ENCODE measurements around the gene MSX2.

DNA sequence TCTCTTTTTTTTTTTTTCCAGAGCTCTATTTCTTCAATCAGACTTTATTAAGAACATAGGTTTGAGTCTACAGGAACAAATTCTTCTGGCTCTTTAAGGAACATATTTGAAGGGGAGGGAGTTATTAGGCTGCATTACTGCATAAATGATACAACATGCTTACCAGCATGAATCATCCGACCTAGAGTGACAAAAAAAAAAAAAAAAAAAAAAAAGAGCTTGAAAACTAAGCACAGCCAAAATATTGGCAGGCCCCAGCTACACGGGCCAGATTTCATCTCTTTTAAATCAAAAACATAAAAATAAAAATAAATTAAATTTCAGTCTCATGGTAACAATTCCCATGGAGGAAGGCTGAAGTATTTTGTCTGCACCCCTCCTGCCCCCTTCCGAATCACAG, 26.3 kb downstream of the MSX2 start:
- TF ChIP-seq, protein P1, sequence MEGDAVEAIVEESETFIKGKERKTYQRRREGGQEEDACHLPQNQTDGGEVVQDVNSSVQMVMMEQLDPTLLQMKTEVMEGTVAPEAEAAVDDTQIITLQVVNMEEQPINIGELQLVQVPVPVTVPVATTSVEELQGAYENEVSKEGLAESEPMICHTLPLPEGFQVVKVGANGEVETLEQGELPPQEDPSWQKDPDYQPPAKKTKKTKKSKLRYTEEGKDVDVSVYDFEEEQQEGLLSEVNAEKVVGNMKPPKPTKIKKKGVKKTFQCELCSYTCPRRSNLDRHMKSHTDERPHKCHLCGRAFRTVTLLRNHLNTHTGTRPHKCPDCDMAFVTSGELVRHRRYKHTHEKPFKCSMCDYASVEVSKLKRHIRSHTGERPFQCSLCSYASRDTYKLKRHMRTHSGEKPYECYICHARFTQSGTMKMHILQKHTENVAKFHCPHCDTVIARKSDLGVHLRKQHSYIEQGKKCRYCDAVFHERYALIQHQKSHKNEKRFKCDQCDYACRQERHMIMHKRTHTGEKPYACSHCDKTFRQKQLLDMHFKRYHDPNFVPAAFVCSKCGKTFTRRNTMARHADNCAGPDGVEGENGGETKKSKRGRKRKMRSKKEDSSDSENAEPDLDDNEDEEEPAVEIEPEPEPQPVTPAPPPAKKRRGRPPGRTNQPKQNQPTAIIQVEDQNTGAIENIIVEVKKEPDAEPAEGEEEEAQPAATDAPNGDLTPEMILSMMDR (conservative IDR thresholded peaks at IDR 0.05 in 1 of 2, IDR thresholded peaks at IDR 0.05 in 1 of 2; ENCODE audit: low read depth in 1 of 2, low read length in 2 of 2) = no peak
- no peak for TF ChIP-seq EZH2 (IDR thresholded peaks at IDR 0.05; ENCODE audit: low read length, missing control alignments)

Data from fibroblast of lung (primary cell).